Left renal pelvis (tissue), 4 donors: ENCODE results near the gene FBXL17. TPM values are rescaled to one million over a fixed set of nuclear protein-coding genes. Genes with fewer than 3 reads are reported as not detected.

Source experiments
- DNase-seq, 4 donors: peaks; one replicate each; pipeline ENCODE4 v3.0.0-alpha.2; 2013; ENCODE audit warnings: low read depth in 4 of 4, low spot score in 3 of 4
- polyA plus RNA-seq, 4 donors: library from polyadenylated mRNA; unstranded; fragments of 120-200 nt; gene quantifications; one replicate each; pipeline ENCODE4 v1.2.1, GENCODE V29; 2013; ENCODE audit not compliant: insufficient read length in 4 of 4

Gene FBXL17
- polyA plus RNA-seq, 4 donors: 21.3 to 35.3 (median 27.6) TPM

DNA sequence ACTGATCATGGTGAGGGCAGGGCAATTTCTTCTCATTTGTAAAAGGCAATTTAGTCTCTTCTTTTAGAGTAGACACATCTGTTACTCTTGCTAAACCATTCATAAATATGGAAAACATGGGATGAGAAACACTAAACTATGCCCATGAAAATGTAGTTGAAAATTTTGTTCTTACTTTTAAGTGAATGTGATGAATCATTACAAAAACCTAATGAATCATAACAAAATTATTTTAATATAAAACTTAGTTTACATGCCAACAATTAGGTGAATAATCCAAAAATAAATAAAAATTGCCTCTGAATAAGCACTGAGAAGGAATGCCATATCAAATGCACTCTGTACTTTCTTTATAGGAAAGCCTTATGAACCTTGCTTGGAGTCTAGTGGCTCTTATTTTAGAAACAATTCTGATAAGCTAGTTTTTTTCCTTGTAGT, 413.5 kb downstream of the FBXL17 start:
- DNase-seq: no peak

- no peak for DNase-seq
These were observed 415.7 kb downstream of the FBXL17 start for GRCh38 chr5:107966201-107966600.

GRCh38 chr5:107964722-107965121, 417.2 kb downstream of the FBXL17 start:
- no peak for DNase-seq

- DNase-seq: no peak
These were observed 422.2 kb downstream of the FBXL17 start for GRCh38 chr5:107959573-107960279.

GRCh38 chr5:107958861-107959260, 423.0 kb downstream of the FBXL17 start:
- DNase-seq: no peak

DNA sequence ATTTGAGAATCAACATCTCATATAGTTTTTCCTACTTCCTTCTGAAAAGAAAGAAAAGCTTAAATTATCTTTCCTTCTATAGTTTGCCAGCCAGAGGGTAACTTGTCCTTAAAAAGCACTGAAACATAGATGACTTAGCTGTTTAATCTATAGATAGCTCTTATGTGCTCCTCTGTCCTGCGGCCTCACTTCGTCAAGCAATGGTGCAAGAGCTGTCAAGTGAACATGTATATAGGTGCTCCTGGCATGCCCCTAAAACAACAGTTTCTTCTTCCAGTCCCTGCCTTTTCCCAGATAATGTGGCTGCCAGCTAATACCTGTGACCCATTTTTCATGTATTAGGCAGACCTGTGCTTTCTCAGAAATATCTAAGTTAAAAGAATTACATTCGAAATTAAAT, 423.5 kb downstream of the FBXL17 start:
- DNase-seq: no peak

- no peak for DNase-seq
These were observed 424.8 kb downstream of the FBXL17 start for GRCh38 chr5:107957051-107957450.

- no peak for DNase-seq
These were observed 426.6 kb downstream of the FBXL17 start for GRCh38 chr5:107955321-107955720.

DNA sequence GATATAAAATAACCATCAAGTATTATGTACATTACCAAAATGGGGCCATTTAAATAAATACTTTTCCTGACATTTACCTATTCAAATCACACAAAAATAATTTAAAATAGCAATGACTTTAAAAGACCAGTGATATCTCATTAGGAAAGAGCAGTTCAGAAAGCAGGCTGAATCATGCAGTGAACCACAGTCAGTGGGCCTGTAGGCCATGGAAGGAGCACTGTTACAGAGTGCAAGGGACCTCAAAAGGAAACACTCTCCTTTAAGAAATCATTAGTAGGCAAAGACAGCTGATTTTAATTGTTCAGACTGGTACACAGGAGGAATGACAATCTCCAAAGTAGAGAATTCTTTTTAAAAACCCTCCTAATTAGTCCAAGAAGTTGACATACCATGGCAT, 427.6 kb downstream of the FBXL17 start:
- DNase-seq: no peak

DNA sequence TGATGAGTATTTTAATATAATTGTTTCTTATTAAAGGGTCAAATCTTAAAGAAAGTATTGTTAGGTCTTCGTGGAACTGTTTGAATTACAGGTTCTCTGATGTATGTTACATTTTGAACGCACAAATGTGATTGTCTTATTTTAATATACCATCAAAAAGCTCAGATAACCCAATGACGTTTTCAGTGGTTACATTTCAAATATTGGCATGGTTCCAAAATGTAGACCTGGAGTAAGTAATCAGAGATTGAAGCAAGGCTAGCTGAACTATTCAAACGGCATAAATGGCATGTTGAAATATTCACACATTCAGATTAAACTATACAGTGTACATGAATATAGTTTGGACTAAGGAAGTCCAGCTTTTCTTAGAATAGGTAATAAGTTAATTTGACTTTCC, 429.4 kb downstream of the FBXL17 start:
- no peak for DNase-seq

DNA sequence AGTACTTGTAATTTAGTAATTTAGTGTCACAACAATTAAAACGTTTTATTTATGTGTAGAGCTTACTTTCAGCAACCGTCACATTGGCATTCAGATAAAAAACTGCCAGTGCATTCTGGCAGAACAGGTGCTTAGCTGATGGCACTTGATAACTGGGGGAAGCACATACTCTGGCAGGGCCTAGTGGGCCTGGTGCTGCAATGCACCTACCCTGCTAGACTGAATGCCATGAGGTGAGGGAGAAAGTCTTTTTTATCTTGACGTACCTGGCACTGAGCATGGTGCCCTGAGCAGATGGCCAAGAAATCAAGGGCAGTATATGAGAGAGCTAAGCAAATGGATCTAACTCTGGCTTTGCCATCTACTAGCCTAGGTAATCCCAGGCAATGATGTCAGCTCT, 430.6 kb downstream of the FBXL17 start:
- DNase-seq: no peak

GRCh38 chr5:107950776-107951175, 431.1 kb downstream of the FBXL17 start:
- DNase-seq: no peak

DNA sequence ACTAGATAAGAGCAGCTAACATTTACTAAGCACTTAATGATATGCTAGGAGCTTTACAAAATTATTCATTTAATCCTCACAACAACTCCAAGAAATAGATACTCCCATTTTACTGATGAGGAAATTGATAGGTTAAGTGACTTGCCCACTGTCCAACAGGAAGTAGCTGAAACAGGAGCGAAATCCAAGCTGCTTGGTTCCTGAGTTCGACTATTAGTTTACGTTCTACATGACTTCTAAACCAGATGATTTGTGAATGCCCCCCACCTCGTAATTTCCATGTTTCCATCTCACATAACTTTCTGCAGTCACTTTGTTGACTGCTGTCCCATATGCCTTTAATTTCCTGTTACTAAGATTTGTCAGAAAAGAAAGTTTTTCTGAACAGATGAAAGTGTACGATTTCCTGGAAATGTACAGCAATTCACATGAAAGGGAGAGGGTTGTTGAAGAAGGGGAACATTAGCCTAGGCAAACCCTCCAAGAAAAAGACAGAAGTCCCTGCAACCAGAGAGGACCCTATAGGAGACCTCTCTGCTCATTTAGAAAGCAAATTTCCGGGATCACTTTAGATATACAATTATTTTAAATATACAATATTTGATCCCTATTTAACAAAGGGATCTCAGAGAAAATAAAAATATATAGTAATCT, 432.1 kb downstream of the FBXL17 start:
- no peak for DNase-seq

- no peak for DNase-seq
These were observed 433.5 kb downstream of the FBXL17 start for GRCh38 chr5:107948377-107948776.

- no peak for DNase-seq
These were observed 436.8 kb downstream of the FBXL17 start for GRCh38 chr5:107945061-107945460.

- DNase-seq: no peak
These were observed 438.0 kb downstream of the FBXL17 start for GRCh38 chr5:107943923-107944322.

- DNase-seq: no peak
These were observed 440.9 kb downstream of the FBXL17 start for GRCh38 chr5:107941036-107941435.

DNA sequence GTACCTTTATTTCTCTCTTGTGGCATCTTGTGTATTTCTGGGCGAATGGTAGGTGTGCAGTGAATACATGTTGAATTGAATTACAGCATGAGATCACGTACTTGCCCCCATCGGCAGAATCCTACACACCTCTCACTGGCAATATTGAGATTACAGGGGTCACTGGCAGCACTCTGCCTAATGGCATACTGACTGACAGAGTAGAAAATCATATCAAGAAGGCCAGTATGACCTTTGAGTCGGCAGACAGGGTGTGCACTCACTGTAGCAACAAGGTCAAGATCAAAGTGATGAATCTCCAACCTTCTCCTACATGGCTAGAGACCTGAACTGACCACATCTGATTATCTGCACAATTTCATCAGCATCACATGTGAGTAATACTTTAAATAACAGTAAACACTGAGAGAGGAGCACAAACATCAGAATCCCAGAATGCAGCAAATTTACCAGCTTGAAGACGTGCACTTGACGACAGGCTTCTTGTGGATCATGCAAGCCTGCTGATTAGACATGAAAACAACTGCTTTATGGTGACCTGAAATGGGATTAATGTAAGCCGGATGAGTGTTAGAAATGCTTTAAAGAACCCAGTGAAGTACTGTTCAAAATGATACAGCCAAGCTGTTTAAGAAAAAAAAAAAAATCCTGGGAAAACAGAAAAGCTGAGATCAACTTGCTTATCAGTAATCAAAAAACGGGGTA, 444.1 kb downstream of the FBXL17 start:
- no peak for DNase-seq

DNA sequence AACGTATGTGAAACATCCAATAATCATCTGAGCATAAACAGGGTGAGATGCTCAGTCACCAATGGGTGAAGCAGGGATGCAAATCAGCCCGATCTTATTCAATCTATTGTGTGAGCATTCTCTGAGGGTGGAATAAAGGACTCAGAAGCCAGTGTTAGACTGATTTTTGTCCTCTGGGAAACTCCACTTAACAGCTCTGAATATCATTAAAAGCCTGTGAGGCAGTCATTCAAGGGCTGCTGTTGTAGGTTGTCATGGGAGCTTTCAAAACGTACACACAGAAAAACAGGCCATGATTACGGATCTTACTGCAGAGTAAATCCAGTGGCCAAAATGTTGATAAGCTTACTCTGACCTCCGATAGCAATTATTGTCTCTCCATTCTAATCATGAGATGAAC, 444.7 kb downstream of the FBXL17 start:
- DNase-seq: peak in 1 of 4 donors; percentile 19

DNA sequence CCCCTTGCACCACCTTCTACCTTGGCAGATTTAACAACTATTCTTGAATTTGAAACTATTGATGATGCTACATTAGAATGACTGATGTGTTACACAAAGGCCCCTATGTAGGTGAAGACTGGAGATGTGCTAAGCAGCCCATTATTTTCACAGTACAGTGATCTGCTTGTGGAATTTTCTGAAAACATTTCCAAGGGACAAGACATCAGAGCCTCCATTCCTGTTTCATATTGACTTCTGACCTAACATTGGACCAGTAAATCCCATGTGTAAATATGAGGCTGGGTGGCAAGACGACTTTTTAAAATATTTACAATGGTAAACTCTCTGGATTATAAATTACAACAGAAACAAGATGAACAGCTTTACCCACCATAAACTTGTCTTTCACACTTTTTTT, 445.4 kb downstream of the FBXL17 start:
- DNase-seq: no peak

- no peak for DNase-seq
These were observed 446.3 kb downstream of the FBXL17 start for GRCh38 chr5:107935645-107936044.

DNA sequence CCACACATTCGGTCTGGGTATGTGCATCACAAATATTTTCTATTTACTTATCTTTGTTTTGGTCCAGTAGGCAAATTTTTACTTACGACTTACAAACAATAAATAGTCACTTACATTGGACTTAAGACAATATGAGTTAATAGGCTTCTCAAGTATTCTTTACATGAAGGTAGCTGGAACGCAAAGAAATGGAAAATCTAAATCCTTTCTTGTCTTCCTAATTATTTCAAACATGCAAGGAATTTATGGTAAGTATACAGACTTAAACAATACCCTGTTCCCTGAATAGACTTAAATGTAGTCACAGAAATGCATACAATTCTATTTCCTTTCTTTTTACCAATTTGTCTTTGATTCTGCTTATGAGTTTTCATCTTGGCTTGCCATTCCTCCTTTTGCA, 448.6 kb downstream of the FBXL17 start:
- DNase-seq: no peak
